HG03439 (cell line): Measurements from ENCODE around the gene XRCC4.
"Not testable (repeated sequence)": the region's sequence is repeated elsewhere in the genome, so short reads cannot be mapped to it uniquely, and the experiment has no call there.

Experiments
- ATAC-seq: cut with Tn5 transposase; IDR thresholded peaks from one replicate; pipeline ENCODE4 v1.9.1; 2021; ENCODE audit warnings: mild to moderate bottlenecking, moderate library complexity; ENCODE audit not compliant: unreplicated experiment

The XRCC4 gene

DNA sequence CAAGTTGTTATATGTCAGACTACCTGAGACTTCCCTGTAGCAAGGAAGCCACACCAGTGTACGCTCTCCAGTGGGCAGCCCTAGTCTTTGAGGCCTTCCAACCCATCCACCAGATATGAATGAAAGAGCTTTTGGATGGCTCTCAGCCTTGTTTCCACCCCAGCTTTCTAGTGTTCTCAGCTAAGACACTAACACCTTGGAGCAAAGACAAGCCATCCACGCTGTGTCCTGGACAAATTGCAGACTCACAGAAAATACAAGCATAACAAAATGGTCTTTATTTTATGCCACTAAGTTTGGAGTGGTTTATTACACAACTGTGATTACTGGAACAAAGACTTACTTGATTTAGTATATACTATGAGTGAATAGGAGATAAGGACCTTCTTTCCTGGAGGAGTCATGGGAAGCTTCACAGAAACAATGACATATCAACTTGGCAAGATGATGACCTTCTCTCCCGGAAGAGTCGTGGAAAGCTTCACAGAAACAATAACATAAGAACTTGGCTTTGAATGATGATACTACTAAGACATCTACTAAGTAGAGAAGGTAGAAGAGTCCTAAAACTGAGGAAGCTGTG lies 260.2 kb downstream of the XRCC4 start:
- ATAC-seq: no peak

DNA sequence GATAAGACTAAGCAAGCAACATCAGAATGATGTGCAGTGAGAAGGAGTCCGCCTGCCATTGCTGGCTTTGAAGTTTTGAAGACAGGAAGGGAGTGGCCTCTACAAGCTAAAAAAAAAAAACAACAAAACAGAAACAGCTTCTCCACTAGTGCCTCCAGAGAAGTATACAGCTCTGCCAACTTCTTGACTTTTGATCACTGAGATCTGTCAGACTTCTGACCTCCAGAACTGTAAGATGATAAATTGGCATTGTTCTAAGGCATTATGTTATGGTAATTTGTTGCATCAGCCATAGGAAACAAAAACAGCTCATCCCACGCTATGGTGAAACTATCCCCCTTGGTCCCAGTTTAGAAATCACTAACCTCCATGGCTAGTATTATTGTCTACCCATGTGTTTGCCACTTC lies 263.2 kb downstream of the XRCC4 start:
- peak; percentile 60 for ATAC-seq

DNA sequence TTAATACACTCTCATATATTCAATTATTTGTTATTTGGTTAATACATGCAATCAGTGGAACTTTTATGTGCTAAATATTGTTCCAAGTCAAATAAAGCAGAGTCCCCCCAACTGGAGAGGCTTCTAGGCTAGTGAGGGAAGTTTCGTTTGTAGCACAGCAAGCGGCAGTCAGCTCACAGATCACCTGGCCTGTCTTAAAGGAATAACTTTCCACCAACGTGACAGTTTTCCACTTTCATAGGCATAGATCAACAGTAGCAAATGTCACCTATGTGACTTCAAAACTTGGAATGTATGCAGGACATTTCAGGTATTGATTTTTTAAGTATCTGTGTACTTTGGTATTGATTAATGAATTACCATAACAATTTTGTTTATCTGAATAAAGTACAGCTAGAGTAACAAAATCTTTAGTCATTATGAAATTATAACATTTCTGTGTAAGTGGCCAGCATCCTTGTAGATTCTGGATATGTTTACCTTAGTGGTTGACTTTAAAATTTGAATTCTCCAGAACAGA lies 264.5 kb downstream of the XRCC4 start:
- ATAC-seq: no peak

DNA sequence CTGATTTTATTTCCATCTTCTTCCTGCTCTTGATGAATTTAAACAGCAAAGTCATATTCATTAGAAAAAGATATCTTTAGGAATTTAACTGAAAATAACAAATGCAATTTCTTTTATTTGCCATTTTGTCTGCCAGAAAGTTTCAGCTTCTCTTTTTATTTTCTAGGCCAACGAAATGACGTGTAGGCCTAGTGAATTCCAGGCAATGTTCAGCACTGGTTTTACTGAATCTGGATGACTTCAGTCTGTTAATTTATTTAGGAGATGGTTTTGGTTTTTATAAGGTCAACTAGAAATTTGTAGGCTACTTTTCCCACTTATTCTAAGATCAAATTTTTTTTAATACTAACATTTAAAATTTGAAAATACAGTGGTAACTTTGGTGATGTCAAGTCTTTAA lies 265.1 kb downstream of the XRCC4 start:
- no peak for ATAC-seq

- ATAC-seq: no peak
Observed at GRCh38 chr5:83343299-83343698, 266.0 kb downstream of the XRCC4 start.

- ATAC-seq: no peak
Observed at GRCh38 chr5:83345423-83345822, 268.1 kb downstream of the XRCC4 start.

DNA sequence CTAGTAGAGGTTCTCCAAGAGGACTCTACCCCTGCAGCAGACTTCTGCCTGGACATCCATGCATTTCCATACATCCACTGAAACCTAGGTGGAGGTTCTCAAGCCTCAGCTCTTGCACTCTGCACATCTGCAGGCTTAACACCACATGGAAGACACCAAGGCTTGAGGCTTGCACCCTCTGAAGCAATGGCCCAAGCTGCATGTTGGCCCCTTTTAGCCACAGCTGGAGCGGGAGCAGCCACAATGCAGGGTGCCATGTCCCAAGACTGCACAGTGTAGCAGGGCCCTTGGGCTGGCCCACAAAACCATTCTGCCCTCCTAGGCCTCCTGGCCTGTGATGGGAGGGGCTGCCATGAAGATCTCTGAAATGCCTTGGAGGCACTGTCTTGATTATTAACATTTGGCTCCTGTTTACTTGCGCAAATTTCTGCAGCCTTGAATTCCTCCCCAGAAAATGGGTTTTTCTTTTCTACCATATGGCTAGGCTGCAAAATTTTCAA lies 271.0 kb downstream of the XRCC4 start:
- ATAC-seq: no peak

DNA sequence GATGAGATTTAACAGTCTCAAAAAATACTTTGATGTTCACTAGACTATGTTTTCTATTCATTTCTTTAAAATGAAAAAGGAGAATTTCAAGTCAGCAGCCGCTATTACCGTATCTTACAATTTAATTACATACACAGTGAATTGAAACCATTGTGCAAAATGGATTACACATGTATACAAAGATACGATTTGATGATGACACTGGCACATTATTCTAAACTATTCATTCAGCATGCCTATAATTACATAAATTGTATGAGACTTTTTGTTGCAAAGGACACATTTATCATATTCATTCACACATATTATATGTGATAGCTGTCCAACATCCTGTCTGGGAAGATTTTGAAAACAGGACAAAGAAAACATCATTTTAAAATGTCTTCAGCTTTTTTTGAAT lies 275.9 kb downstream of the XRCC4 start:
- ATAC-seq: no peak

- no peak for ATAC-seq
Observed at GRCh38 chr5:83353774-83354173, 276.4 kb downstream of the XRCC4 start.

GRCh38 chr5:83354958-83355357 lies 277.6 kb downstream of the XRCC4 start:
- no peak for ATAC-seq

DNA sequence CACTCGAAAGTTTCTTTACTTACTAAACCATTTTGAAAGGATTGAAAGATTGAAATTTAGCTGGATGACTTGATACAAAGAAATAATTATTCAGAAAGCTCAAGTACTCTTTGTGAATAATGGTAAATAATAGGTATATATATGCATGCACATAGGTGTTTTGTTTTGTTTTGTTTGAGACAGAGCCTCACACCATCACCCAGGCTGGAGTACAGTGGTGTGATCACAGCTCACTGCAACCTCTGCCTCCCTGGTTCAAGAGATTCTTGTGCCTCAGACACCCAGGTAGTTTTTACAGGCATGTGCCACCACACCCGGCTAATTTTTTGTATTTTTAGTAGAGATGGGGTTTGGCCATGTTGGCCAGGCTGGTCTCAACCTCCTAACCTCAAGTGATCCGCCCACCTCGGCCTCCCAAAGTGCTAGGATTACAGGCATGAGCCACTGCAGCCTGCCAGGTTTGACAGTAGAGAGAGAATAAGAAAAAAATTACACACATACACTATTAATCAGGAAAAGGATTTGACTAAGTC lies 278.2 kb downstream of the XRCC4 start:
- ATAC-seq: not testable (repeated sequence)

DNA sequence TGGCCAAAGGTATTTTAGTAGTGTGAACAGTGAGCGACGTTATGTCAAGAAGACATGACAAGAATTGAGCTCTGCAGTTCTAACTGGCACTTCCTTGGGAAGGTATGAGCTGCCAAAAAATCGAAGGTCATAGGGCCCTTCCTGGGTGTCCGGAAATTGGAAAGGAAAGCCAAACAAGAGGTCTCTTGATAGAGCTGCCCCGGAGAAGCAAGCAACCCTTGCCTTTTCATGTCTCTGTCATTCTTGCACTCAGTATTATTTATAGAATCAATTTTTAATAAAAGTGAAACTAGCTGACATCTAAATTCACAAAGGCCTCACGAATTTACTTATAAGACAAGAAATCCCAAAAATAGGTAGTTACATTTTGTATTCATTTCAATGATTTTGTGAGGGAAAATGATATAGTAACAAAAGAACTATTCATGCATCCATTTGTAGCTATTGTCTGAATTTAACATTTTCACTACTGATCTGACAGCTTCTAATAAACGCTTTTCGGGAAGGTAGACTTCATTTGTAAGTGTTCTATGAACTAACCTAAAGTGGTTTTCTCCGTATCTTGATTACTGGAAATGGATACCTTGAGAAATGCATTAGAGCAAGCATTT lies 280.4 kb downstream of the XRCC4 start:
- ATAC-seq: no peak

DNA sequence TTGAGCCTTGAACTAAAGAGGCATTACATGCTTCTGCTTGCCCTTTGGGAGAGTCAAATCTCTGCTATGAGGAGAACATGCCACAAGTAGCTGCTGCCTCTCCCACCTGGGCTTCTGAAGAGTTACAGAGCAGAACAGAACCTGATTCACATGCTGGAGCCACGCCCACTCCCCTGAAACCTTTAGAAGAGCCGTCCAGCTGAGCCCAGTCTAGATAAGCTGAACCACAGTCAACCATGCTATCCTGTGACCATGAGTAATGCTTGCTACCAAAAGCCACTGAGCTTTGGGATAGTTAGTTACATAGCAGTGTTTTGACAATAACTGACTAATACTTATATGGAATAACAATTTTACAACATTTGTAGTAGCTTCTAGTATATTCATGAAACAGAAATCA lies 283.2 kb downstream of the XRCC4 start:
- no peak for ATAC-seq

GRCh38 chr5:83362526-83362925 lies 285.2 kb downstream of the XRCC4 start:
- no peak for ATAC-seq

DNA sequence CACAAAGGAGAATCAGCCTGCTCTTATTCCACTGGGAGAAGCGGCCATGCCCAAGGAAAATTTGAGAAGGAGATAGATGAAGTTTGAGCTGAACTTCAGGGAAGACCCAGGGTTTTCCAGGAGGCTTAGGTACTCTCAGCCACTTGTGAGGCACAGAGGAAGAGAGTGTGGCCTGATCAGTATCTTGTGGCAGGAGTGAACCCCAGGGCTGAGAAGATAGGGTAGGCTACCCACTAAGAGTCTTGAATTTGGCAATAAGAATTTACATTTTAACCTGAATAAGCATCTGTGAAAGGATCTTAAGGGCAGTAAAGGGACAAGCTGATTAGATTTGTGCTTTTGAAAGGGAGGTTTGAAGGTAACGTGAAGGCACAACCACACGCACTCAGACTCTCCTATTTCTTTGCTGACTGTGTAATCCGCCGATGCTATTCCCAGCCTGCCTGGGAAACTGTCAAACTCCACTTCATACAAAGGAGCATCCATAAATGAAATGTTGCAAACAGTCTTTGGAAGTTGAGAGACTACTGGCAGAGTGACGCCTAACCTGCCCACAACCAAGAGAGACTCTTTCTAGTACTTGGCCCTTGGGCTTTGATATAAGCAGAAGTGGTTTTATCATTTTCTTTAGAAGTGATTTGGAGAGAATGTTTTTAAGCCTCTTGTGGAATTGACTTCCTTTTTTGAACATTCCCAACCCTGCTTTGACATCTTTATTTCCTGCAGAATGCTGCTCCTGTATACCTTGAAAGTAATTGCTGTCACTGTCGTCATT lies 286.0 kb downstream of the XRCC4 start:
- ATAC-seq: no peak

DNA sequence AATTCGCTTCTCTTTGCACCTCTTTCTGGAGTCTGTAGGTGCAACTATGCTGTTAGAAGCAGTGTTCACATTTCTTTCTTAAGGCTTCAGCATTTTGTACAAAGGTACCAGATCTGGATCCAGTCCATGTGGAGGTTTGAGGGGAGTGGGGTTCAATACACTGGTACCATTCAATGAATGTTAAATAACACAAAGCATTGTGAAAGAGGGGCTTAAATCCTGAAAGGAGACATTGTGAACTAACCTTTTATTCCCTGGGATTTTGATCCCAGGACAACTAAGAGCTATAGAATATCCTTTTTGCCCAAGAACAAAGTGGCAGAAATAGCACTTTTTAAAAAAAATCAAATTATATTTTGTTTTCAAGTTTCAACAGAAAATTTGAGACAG lies 286.5 kb downstream of the XRCC4 start:
- no peak for ATAC-seq

GRCh38 chr5:83364312-83365299 lies 287.3 kb downstream of the XRCC4 start:
- ATAC-seq: peak; percentile 60

GRCh38 chr5:83368319-83368718 lies 291.0 kb downstream of the XRCC4 start:
- no peak for ATAC-seq

- ATAC-seq: peak; percentile 47
Observed at GRCh38 chr5:83368835-83369234, 291.5 kb downstream of the XRCC4 start.

GRCh38 chr5:83370957-83371356 lies 293.6 kb downstream of the XRCC4 start:
- ATAC-seq: no peak
